Stimulated activated naive B cell treated with anti-CD40 and anti-IgM and Interleukin-4, amounts not matched to agents 10 μg/mL and 1 μg/mL and 100 μg/mL, for 72 hours (primary cell): ENCODE data around the gene POU3F4.

Experiments
- ATAC-seq, 2 donors: fragments of 150-1000 bp; cut with Tn5 transposase; replicated peaks; 2 replicates each; pipeline ENCODE4 v1.10.0; 2021; ENCODE audit warnings: moderate library complexity in 1 of 2
- DNase-seq: peaks from one replicate; pipeline ENCODE4 v3.0.0; 2021
- H3K27ac Mint-ChIP-seq: one replicate; pipeline ENCODE4 v1.8.0; 2022; ENCODE audit warnings: mild to moderate bottlenecking, mixed read lengths
- H3K27me3 Mint-ChIP-seq, 2 donors: one replicate each; pipeline ENCODE4 v1.8.0; 2022; ENCODE audit warnings: mixed read lengths in 2 of 2
- H3K36me3 Mint-ChIP-seq, 2 donors: one replicate each; pipeline ENCODE4 v1.8.0; 2022; ENCODE audit warnings: mixed read lengths in 2 of 2, mild to moderate bottlenecking in 1 of 2
- H3K4me1 Mint-ChIP-seq, 2 donors: one replicate each; pipeline ENCODE4 v1.8.0; 2022; ENCODE audit warnings: mixed read lengths in 2 of 2, mild to moderate bottlenecking in 1 of 2
- H3K4me3 Mint-ChIP-seq, 2 donors: one replicate each; pipeline ENCODE4 v1.8.0; 2022; ENCODE audit warnings: mild to moderate bottlenecking in 2 of 2, mixed read lengths in 2 of 2, moderate library complexity in 1 of 2
- H3K9me3 Mint-ChIP-seq, 2 donors: one replicate each; pipeline ENCODE4 v1.8.0; 2022; ENCODE audit warnings: mixed read lengths in 2 of 2, mild to moderate bottlenecking in 1 of 2

POU3F4 gene

GRCh38 chrX:83508006-83508405, at the start of gene POU3F4:
Gene POU3F4, plus strand, starts transcription at chrX:83508290. Its CDS starts 35 bp downstream, at chrX:83508325.
- H3K27me3 Mint-ChIP-seq, result peaks cover 67 to 71% of the 10 kb centered on the region in 2 donors
- H3K27ac Mint-ChIP-seq, result no peak within 1 kb of the TSS
- ATAC-seq (peak in 1 of 2 donors; percentile 39), DNase-seq (no peak)
- peaks cover 2 to 4% of the 10 kb centered on the region in 2 donors for H3K36me3 Mint-ChIP-seq
- H3K4me1 Mint-ChIP-seq, result peaks cover 9 to 19% of the 10 kb centered on the region in 2 donors
- peak within 1 kb of the TSS; percentile 20 to 54 for H3K4me3 Mint-ChIP-seq
- peaks cover 0 to 4% of the 10 kb centered on the region in 2 donors for H3K9me3 Mint-ChIP-seq

GRCh38 chrX:83469551-83469950, 38.5 kb upstream of the POU3F4 start:
- H3K4me1 Mint-ChIP-seq, result no peaks in the 10 kb centered on the region
- no peaks in the 10 kb centered on the region for H3K36me3 Mint-ChIP-seq
- H3K27ac Mint-ChIP-seq, result no peak overlapping the region
- no peak overlapping the region for H3K4me3 Mint-ChIP-seq
- peaks cover 0 to 4% of the 10 kb centered on the region in 2 donors for H3K27me3 Mint-ChIP-seq
- DNase-seq (peak; percentile 6), ATAC-seq (peak; percentile 54 to 73)
- peaks cover 0 to 5% of the 10 kb centered on the region in 2 donors for H3K9me3 Mint-ChIP-seq

- H3K36me3 Mint-ChIP-seq, result no peaks in the 10 kb centered on the region
- no peak overlapping the region for H3K27ac Mint-ChIP-seq
- H3K27me3 Mint-ChIP-seq, result no peaks in the 10 kb centered on the region
- ATAC-seq, result no peak
- H3K4me1 Mint-ChIP-seq, result no peaks in the 10 kb centered on the region
- no peaks in the 10 kb centered on the region for H3K9me3 Mint-ChIP-seq
- H3K4me3 Mint-ChIP-seq, result no peak overlapping the region
- DNase-seq, result no peak
Observed at GRCh38 chrX:83495898-83496297, 12.2 kb upstream of the POU3F4 start.

GRCh38 chrX:83501003-83501402, 7.1 kb upstream of the POU3F4 start:
- no peaks in the 10 kb centered on the region for H3K36me3 Mint-ChIP-seq
- no peaks in the 10 kb centered on the region for H3K4me1 Mint-ChIP-seq
- ATAC-seq (no peak), DNase-seq (no peak)
- peaks cover 34 to 38% of the 10 kb centered on the region in 2 donors for H3K27me3 Mint-ChIP-seq
- no peak overlapping the region for H3K27ac Mint-ChIP-seq
- H3K4me3 Mint-ChIP-seq, result no peak overlapping the region
- no peaks in the 10 kb centered on the region for H3K9me3 Mint-ChIP-seq

GRCh38 chrX:83501530-83501929, 6.6 kb upstream of the POU3F4 start:
- ATAC-seq (no peak), DNase-seq (no peak)
- H3K27me3 Mint-ChIP-seq, result peaks cover 34 to 38% of the 10 kb centered on the region in 2 donors
- H3K27ac Mint-ChIP-seq, result no peak overlapping the region
- no peak overlapping the region for H3K4me3 Mint-ChIP-seq
- H3K9me3 Mint-ChIP-seq, result no peaks in the 10 kb centered on the region
- no peaks in the 10 kb centered on the region for H3K4me1 Mint-ChIP-seq
- no peaks in the 10 kb centered on the region for H3K36me3 Mint-ChIP-seq

- Mint-ChIP-seq H3K27me3 (peaks cover 55 to 65% of the 10 kb centered on the region in 2 donors), H3K27ac (no peak overlapping the region), H3K4me1 (peaks cover 7 to 11% of the 10 kb centered on the region in 2 donors), H3K4me3 (no peak overlapping the region), H3K36me3 (peaks cover 2 to 4% of the 10 kb centered on the region in 2 donors), H3K9me3 (peaks cover 0 to 4% of the 10 kb centered on the region in 2 donors)
- DNase-seq (no peak), ATAC-seq (no peak)
Observed at GRCh38 chrX:83504721-83505479, 3.2 kb upstream of the POU3F4 start.

GRCh38 chrX:83508526-83509253, 600 bp downstream of the POU3F4 start:
- Mint-ChIP-seq H3K4me1 (peaks cover 9 to 19% of the 10 kb centered on the region in 2 donors), H3K27me3 (peaks cover 62 to 66% of the 10 kb centered on the region in 2 donors), H3K27ac (no peak overlapping the region), H3K36me3 (peaks cover 2 to 4% of the 10 kb centered on the region in 2 donors), H3K9me3 (peaks cover 0 to 4% of the 10 kb centered on the region in 2 donors), H3K4me3 (peak overlapping the region in 1 of 2 donors; percentile 54)
- ATAC-seq, result no peak
- no peak for DNase-seq

GRCh38 chrX:83509254-83509801, 1.2 kb downstream of the POU3F4 start:
- Mint-ChIP-seq H3K36me3 (peaks cover 2 to 4% of the 10 kb centered on the region in 2 donors), H3K4me3 (peak overlapping the region; percentile 28 to 54), H3K27me3 (peaks cover 56 to 64% of the 10 kb centered on the region in 2 donors), H3K27ac (no peak overlapping the region), H3K9me3 (peaks cover 0 to 4% of the 10 kb centered on the region in 2 donors), H3K4me1 (peaks cover 9 to 19% of the 10 kb centered on the region in 2 donors)
- ATAC-seq (no peak), DNase-seq (no peak)

- Mint-ChIP-seq H3K9me3 (peaks cover 0 to 4% of the 10 kb centered on the region in 2 donors), H3K36me3 (peaks cover 2 to 4% of the 10 kb centered on the region in 2 donors), H3K27me3 (peaks cover 45 to 52% of the 10 kb centered on the region in 2 donors), H3K4me3 (no peak overlapping the region), H3K27ac (peak overlapping the region; percentile 39), H3K4me1 (peaks cover 9 to 19% of the 10 kb centered on the region in 2 donors)
- no peak for ATAC-seq
- no peak for DNase-seq
Observed at GRCh38 chrX:83510510-83511062, 2.5 kb downstream of the POU3F4 start.

GRCh38 chrX:83511208-83511607, 3.1 kb downstream of the POU3F4 start:
- Mint-ChIP-seq H3K9me3 (peaks cover 0 to 4% of the 10 kb centered on the region in 2 donors), H3K4me1 (peaks cover 9 to 19% of the 10 kb centered on the region in 2 donors), H3K27ac (no peak overlapping the region), H3K27me3 (peaks cover 45 to 52% of the 10 kb centered on the region in 2 donors), H3K4me3 (no peak overlapping the region), H3K36me3 (peaks cover 2 to 4% of the 10 kb centered on the region in 2 donors)
- DNase-seq (no peak), ATAC-seq (no peak)

GRCh38 chrX:83512111-83512510, 4.0 kb downstream of the POU3F4 start:
- ATAC-seq (no peak), DNase-seq (no peak)
- Mint-ChIP-seq H3K36me3 (peaks cover 2 to 4% of the 10 kb centered on the region in 2 donors), H3K9me3 (peaks cover 0 to 4% of the 10 kb centered on the region in 2 donors), H3K4me3 (no peak overlapping the region), H3K4me1 (peaks cover 9 to 19% of the 10 kb centered on the region in 2 donors), H3K27ac (no peak overlapping the region), H3K27me3 (peaks cover 45 to 49% of the 10 kb centered on the region in 2 donors)

- H3K4me1 Mint-ChIP-seq, result no peaks in the 10 kb centered on the region
Observed at GRCh38 chrX:83516597-83516996, 8.5 kb downstream of the POU3F4 start.

GRCh38 chrX:83521905-83522304, 13.8 kb downstream of the POU3F4 start:
- Mint-ChIP-seq H3K36me3 (no peaks in the 10 kb centered on the region), H3K27me3 (no peaks in the 10 kb centered on the region), H3K27ac (no peak overlapping the region), H3K9me3 (no peaks in the 10 kb centered on the region), H3K4me3 (no peak overlapping the region), H3K4me1 (no peaks in the 10 kb centered on the region)
- no peak for DNase-seq
- no peak for ATAC-seq

More at GRCh38 chrX:83516597-83516996, 8.5 kb downstream of the POU3F4 start:
- ATAC-seq (no peak), DNase-seq (no peak)
- no peaks in the 10 kb centered on the region for H3K36me3 Mint-ChIP-seq
- peaks cover 8 to 11% of the 10 kb centered on the region in 2 donors for H3K27me3 Mint-ChIP-seq
- no peak overlapping the region for H3K4me3 Mint-ChIP-seq
- no peaks in the 10 kb centered on the region for H3K9me3 Mint-ChIP-seq
- H3K27ac Mint-ChIP-seq, result no peak overlapping the region

GRCh38 chrX:83529950-83530349, 21.9 kb downstream of the POU3F4 start:
- H3K9me3 Mint-ChIP-seq, result no peaks in the 10 kb centered on the region
- H3K27ac Mint-ChIP-seq, result no peak overlapping the region
- H3K27me3 Mint-ChIP-seq, result no peaks in the 10 kb centered on the region
- no peaks in the 10 kb centered on the region for H3K4me1 Mint-ChIP-seq
- DNase-seq (no peak), ATAC-seq (no peak)
- H3K36me3 Mint-ChIP-seq, result no peaks in the 10 kb centered on the region
- H3K4me3 Mint-ChIP-seq, result no peak overlapping the region
